ENCODE results near the gene LYSMD1.

The LYSMD1 gene

GRCh38 chr1:151135433-151136385 is 30.0 kb downstream of the LYSMD1 start:
- no peak for DNase-seq

GRCh38 chr1:151134991-151135390 is 30.7 kb downstream of the LYSMD1 start:
- DNase-seq, result no peak

- no peak for DNase-seq
Observed at GRCh38 chr1:151134396-151134795, 31.3 kb downstream of the LYSMD1 start.

GRCh38 chr1:151133018-151133806 is 32.5 kb downstream of the LYSMD1 start:
- DNase-seq, result peak; percentile 49

- peak; percentile 46 for DNase-seq
Observed at GRCh38 chr1:151132335-151133017, 33.2 kb downstream of the LYSMD1 start.

GRCh38 chr1:151131701-151132334 is 33.9 kb downstream of the LYSMD1 start:
- peak; percentile 54 for DNase-seq

GRCh38 chr1:151130987-151131586 is 34.6 kb downstream of the LYSMD1 start:
- peak; percentile 94 for DNase-seq

GRCh38 chr1:151128800-151129199 is 36.9 kb downstream of the LYSMD1 start:
- no peak for DNase-seq

- DNase-seq, result no peak
Observed at GRCh38 chr1:151124763-151125403, 40.8 kb downstream of the LYSMD1 start.

- DNase-seq, result no peak
Observed at GRCh38 chr1:151113877-151114276, 51.8 kb downstream of the LYSMD1 start.

All from right hindlimb (tissue), 1 donor.